ENCODE measurements around the gene ALKBH4. TPM values are rescaled to one million over a fixed set of nuclear protein-coding genes. Genes with fewer than 3 reads are reported as not detected.

Gene ALKBH4
- total RNA-seq, 2 donors from 2014 or later, result 25.2 to 27.0 TPM

DNA sequence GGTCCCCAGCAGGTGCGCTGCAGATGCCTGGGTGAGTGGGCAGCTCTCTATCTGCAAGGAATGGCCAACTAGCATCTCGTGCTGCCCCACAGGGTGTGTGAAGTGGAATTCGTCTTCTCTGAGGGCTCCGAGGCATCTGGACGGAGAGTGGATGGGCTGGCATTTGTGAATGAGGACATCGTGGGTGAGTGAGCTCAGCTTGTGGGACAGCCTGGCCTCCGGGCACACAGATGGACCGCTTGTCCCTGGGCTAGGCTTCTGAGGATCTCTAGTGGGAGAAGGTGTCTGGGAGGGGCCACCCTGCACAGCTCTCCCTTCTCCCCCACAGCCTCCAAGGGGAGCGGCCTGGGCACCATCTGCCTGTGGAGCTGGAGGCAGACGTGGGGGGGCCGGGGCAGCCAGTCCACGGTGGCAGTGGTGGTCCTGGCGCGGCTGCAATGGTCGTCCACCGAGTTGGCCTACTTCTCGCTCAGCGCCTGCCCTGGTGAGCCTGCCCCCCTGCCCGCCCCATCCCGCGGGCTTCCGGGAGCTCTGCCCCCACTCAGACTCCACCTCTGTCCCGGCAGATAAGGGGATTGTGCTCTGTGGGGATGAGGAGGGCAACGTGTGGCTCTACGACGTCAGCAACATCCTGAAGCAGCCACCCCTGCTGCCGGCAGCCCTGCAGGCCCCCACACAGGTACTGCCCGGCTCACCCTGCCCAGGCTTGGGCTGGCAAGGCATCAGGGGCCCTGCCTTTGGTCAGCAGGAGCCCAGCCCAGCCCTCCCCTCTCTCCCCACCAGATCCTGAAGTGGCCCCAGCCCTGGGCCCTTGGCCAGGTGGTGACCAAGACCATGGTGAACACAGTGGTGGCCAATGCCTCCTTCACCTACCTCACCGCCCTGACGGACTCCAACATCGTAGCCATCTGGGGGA, 7.7 kb upstream of the ALKBH4 start:
- H3K36me3 ChIP-seq, result no peaks in the 10 kb centered on the region
- no peaks in the 10 kb centered on the region for H3K27me3 ChIP-seq (replicated peaks; ENCODE audit: insufficient read depth)
- 65% methylated on average over 30 of the region's 31 CpGs for WGBS
- no peak overlapping the region for H3K27ac ChIP-seq
- H3K4me3 ChIP-seq, result no peak overlapping the region
- intact Hi-C loops (cut with DNase I), result no loop called here
- no peaks in the 10 kb centered on the region for H3K4me1 ChIP-seq (replicated peaks)
- no peak for DNase-seq (ENCODE audit: low spot score)
- H3K9me3 ChIP-seq, result no peaks in the 10 kb centered on the region
- TF ChIP-seq POLR2AphosphoS5 (IDR thresholded peaks at IDR 0.05), result no peak
- no peak for TF ChIP-seq POLR2A (IDR thresholded peaks at IDR 0.05)
- TF ChIP-seq, protein P1, sequence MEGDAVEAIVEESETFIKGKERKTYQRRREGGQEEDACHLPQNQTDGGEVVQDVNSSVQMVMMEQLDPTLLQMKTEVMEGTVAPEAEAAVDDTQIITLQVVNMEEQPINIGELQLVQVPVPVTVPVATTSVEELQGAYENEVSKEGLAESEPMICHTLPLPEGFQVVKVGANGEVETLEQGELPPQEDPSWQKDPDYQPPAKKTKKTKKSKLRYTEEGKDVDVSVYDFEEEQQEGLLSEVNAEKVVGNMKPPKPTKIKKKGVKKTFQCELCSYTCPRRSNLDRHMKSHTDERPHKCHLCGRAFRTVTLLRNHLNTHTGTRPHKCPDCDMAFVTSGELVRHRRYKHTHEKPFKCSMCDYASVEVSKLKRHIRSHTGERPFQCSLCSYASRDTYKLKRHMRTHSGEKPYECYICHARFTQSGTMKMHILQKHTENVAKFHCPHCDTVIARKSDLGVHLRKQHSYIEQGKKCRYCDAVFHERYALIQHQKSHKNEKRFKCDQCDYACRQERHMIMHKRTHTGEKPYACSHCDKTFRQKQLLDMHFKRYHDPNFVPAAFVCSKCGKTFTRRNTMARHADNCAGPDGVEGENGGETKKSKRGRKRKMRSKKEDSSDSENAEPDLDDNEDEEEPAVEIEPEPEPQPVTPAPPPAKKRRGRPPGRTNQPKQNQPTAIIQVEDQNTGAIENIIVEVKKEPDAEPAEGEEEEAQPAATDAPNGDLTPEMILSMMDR (IDR thresholded peaks at IDR 0.05), result no peak

DNA sequence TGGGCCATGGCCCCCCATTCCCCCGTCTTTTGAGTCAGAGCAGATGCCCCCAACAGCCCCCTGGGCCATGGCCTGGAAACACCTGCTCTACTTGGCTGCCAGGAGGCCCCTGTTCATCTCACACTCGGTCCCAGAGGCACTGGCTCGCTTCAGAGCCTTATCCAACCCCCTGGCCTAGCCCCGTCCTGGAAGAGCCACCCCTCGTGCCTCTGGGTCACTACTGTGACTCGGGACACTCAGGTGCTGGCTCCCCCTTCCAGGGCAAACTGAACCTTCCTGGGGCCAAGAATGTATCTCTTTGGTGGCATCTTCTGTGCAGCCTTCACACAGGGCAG, 7.1 kb upstream of the ALKBH4 start:
- Histone ChIP-seq H3K4me3 (no peak overlapping the region), H3K36me3 (no peaks in the 10 kb centered on the region), H3K9me3 (no peaks in the 10 kb centered on the region), H3K27me3 (replicated peaks; ENCODE audit: insufficient read depth) (no peaks in the 10 kb centered on the region), H3K27ac (no peak overlapping the region), H3K4me1 (replicated peaks) (no peaks in the 10 kb centered on the region)
- no peak for DNase-seq (ENCODE audit: low spot score)
- WGBS, result 78% methylated on average over 6 of the region's 6 CpGs
- TF ChIP-seq POLR2A (IDR thresholded peaks at IDR 0.05) (no peak), POLR2AphosphoS5 (IDR thresholded peaks at IDR 0.05) (no peak)
- TF ChIP-seq, protein P1 (IDR thresholded peaks at IDR 0.05), result no peak
- intact Hi-C loops (cut with DNase I), result no loop called here

DNA sequence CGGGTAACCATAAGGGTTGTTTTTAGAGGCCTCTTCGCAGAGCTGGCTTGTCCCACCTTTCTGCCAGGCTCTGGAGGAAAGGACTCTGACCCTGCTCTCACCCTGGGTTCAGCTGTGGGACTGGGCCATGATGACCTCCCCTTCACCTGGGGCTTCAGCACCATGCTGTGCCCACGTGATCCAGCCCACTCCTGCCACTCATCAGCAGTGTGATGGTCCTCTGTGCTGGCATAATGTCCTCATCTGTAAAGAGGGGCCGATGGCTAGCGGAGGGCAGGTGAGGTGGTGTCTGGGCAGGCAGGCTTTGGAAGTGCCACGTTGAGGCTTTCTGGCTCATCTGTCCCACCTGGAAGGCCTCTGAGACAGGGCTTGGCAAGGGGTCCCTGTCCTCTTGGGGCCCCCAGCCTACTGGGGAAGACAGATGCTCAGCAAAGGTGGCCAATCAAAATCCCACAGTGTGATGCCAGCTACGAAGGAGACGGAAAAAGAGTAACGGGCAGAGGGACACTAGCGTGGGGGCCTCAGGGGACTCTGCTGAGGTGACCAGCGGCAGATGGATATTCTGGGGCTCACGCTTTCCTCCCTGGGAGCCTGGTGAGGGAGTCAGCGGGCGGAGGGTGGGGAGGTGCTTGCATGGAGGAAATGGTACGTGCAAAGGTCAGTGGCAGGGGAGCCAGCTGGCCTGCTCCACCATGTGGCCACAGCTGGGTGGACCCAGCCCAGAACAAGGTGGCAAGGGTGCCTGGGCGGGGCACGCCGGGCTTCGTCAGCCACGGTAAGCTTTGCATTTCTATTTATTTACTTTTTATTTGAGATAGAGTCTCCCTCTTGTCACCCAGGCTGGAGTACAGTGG, 5.5 kb upstream of the ALKBH4 start:
- no peak for DNase-seq (ENCODE audit: low spot score)
- Histone ChIP-seq H3K36me3 (no peaks in the 10 kb centered on the region), H3K4me1 (replicated peaks) (peaks cover 5% of the 10 kb centered on the region), H3K27me3 (replicated peaks; ENCODE audit: insufficient read depth) (no peaks in the 10 kb centered on the region), H3K4me3 (no peak overlapping the region), H3K9me3 (no peaks in the 10 kb centered on the region), H3K27ac (no peak overlapping the region)
- intact Hi-C loops (cut with DNase I), result no loop called here
- TF ChIP-seq POLR2AphosphoS5 (IDR thresholded peaks at IDR 0.05), result no peak
- TF ChIP-seq POLR2A (IDR thresholded peaks at IDR 0.05), result no peak
- TF ChIP-seq, protein P1 (IDR thresholded peaks at IDR 0.05), result no peak
- 84% methylated on average over 20 of the region's 20 CpGs for WGBS

DNA sequence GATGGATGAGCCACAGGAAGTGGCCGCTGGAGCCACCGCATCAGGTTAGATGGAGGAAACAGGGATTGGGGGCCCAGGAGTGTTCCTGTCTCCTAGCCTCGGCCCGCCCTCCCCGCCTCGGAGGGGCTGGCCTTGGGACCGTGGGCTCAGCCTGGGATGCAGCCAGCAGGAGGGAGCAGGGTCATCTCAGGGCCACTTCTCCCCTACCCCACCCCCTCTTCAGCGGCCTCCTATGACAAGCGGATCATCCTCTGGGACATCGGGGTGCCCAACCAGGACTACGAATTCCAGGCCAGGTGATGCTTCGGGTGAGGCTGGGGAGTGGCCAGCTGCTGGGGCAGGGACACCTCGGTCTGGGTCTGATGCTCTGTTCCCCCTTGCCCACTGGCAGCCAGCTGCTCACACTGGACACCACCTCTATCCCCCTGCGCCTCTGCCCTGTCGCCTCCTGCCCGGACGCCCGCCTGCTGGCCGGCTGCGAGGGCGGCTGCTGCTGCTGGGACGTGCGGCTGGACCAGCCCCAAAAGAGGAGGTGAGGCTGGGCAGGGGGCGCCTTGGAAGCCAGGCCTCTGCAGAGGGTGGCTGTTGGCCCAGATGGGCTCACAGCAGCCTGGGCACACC, 4.8 kb upstream of the ALKBH4 start:
- H3K9me3 ChIP-seq, result no peaks in the 10 kb centered on the region
- H3K4me3 ChIP-seq, result no peak overlapping the region
- TF ChIP-seq, protein P1 (IDR thresholded peaks at IDR 0.05), result no peak
- TF ChIP-seq POLR2AphosphoS5 (IDR thresholded peaks at IDR 0.05), result no peak
- no peak for TF ChIP-seq POLR2A (IDR thresholded peaks at IDR 0.05)
- H3K27me3 ChIP-seq (replicated peaks; ENCODE audit: insufficient read depth), result no peaks in the 10 kb centered on the region
- intact Hi-C loops (cut with DNase I), result no loop called here
- no peak for DNase-seq (ENCODE audit: low spot score)
- no peak overlapping the region for H3K27ac ChIP-seq
- WGBS, result 93% methylated on average over 24 of the region's 24 CpGs
- H3K36me3 ChIP-seq, result no peaks in the 10 kb centered on the region
- H3K4me1 ChIP-seq (replicated peaks), result peaks cover 5% of the 10 kb centered on the region

Measured in prostate gland (tissue), 2 donors.